Stimulated activated CD8-positive, alpha-beta memory T cell treated with anti-CD3 and anti-CD28 coated beads, Interleukin-7, amount 100 ng/mL, for 1 hour (primary cell): Measurements from ENCODE around the gene ING3.

Experiments
- DNase-seq, 2 donors: peaks; one replicate each; pipeline ENCODE4 v3.0.0-alpha.2; 2020; ENCODE audit warnings: low read depth in 2 of 2

Gene ING3, protein sequence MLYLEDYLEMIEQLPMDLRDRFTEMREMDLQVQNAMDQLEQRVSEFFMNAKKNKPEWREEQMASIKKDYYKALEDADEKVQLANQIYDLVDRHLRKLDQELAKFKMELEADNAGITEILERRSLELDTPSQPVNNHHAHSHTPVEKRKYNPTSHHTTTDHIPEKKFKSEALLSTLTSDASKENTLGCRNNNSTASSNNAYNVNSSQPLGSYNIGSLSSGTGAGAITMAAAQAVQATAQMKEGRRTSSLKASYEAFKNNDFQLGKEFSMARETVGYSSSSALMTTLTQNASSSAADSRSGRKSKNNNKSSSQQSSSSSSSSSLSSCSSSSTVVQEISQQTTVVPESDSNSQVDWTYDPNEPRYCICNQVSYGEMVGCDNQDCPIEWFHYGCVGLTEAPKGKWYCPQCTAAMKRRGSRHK

DNA sequence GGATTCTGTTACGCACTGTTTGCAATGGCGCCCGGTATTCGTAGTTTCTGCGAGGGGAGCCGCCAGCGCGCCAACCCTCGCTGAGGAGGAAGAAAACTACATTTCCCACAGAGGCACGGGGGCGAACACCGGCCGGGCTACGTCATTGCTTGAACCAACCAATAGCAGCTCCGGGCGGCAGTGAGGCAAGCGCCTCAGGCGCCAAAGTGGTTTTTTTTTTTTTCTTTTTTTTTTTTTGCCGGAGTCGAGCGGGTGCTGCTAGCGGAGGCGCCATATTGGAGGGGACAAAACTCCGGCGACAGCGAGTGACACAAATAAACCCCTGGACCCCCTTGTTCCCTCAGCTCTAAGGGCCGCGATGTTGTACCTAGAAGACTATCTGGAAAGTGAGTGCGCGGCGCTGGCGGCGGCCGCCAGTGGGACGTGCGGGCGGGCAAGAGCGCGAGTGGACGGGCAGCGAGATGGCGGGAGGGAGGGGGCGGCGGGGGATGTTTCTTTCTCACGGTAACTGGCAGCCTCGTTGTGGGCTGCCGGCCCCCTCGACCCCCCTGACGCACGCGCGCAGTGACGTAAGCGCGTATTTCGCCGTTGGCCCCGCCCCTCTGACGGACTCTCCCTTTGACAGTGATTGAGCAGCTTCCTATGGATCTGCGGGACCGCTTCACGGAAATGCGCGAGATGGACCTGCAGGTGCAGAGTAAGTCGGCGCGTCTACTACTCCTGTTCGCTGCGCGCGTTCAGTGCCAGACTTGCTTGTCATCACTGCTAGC, at the start of gene ING3:
Gene ING3, plus strand, starts transcription at position 239 of the 770 bp plus-strand sequence. Its CDS starts 120 bp downstream, at position 359.
- peak; percentile 97 to 99 for DNase-seq

DNA sequence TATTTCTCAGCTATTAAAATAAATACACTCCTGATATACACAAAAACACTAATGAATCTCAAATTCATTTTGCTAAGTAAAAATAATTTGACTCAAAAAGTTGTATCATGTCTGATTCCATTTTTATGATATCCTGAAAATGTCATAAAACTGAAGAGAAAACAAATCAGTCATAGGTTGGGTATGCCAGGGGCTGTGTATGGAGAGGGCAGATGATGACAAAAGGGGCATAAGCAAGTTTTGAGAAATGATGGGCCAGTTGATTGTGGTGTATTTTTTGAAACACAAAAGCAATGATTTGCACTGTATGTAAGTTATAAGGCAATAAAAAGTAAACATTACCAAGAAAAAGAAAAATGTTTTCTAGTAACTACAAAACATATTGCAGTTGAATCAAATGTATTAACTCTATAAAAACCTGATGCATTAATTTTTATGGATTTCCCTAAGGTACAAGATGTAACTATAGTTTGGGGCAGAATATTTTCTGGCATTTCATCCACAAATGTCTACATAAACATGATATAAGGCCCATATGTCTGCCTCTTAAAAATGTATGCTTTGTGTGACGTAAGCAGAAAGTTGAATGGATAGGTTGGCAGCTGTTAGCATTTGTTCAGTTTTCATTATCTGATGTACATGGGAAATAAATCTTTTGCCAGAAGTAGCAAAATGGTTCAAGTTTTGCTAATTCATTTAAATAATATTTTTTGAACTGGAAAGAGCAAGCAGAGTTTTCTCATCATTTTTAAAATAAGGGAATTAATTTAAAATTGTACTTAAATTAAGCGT, 35.1 kb upstream of the ING3 start:
- DNase-seq: no peak

DNA sequence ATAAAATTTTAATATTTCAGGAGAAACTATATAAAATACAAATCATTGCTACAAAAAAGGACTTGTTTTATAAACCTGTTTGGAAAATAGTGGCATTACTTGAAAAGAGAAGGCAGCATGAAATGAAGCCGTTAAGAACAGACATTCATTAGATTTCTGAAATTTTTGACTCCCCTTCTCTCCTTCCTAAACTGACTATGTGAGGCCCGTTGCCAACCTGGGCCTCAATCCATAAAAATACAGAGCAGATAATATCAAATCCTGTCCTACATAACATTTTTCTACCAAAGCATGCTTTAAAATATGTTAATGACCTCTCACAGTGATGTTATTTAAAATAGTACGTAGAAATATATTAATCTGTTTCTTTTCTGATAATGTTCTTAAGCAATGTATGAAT, 34.5 kb upstream of the ING3 start:
- no peak for DNase-seq

DNA sequence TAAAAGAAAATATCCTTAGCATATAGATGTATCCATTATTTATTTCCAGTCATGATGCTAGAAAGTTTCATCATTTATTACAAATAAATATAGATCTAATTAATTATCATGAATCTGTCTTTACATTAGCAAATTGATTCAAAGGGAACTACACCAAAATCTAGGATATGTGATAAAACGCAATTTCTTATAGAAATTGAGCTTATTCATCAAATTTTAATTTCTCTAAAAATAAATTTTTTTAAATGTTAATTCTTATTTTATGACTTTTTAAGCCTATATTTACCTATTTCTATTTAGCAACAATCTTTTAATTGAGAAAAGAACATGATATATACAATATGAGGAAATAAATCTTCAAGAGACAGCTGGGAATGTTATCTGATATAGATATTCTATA, 34.0 kb upstream of the ING3 start:
- DNase-seq: no peak

DNA sequence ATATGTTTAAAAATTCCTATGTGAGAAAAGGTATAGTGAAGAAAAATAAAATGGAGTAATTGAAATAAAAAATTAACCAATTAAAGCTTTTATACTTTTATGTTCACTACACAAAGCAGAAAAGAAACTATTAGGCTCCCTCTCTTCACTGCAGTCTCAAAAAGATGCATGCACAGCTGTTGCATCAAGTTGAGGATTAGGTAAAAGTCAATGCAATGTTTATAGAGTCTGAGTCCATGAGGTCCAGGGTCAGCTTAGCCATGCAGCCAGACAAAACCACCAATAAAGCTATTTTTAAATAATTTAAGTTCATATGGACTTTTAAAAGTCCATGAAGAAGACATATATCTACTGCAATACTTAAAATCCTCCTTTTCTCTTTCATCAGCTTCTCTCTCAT, 31.1 kb upstream of the ING3 start:
- DNase-seq: no peak

DNA sequence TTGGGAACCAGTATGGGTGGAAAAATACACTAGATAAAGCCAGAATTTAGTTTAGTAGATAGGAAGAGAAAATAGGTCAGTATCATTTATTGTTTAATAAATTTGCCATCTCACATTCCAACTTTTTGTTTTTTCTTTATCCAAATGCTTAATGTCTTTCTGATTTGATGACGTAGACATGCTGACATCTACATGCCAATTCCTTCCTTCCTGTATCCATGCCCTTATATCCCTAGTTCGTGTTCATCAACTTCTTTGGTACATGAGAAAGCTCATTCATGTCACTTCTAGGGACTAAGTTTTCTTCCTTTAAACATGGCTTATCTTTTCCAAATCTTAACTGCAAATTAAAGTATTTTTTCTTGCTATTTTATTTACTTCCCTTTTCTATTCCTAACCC, 30.5 kb upstream of the ING3 start:
- DNase-seq: no peak

DNA sequence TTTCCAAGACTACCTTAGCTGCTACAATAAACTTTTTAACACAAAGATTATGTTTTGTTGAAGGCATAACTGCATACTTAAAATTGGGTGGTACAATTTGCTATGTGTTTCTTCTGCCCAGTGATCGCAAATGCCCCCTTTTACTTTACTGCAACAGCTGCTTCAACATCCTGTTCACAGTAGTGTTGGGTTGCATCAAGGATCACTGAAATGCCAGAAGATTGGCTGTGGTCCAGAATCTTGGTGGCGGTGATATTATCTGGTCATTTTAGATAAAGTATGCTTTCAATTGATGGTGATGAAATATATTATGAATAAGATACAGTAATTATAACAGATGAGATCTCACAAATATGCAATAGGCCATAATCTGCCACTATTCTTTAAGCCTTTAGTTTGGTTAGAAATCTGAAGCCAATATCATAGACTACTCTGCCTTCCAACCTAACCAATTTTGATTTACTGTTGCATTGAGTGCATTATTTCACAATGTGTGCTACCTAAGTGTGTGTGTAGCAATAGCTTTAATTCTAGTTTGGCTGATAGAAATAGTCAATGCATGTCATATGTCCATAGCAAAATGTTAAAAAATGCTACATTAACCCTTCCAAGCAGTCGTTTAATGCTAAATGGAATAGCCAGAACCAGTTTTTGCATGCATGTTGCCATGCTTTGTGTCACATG, 29.8 kb upstream of the ING3 start:
- no peak for DNase-seq

DNA sequence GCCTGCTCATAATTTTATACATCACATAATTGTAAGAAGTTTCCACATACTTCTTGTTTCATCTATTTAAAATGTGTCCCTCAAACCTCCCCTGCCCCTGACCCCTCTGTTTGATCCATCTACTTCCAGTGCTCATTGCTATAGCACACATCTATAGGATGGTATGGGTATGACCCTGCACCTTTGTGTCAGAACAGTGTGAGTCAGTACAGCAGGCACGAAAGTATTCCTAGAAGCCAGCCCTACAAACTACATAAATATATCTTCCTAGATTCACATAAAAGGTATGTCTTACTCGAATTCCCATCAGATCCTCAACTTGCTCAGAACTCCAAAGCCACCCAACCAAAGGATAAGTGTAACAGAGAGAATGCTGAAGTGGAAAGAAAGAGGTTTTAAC, 25.7 kb upstream of the ING3 start:
- no peak for DNase-seq

DNA sequence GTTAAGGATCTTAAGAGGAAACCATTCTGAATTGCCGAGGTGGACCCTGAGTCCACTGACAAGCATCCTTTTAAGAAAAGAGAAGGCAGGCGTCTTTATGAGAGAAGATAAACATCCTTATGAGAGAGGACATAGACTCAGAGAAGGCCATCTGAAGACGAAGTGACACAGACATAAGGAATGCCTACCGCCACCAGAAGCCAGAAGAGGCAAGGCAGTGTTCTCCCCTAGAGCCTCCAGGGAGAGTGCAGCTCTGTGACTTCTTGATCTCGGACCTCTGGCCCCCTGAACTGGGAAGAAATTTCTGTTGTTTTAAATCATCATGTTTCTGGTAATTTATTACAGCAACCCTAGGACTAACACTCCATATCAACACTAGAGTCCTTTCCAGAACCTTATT, 25.2 kb upstream of the ING3 start:
- no peak for DNase-seq

DNA sequence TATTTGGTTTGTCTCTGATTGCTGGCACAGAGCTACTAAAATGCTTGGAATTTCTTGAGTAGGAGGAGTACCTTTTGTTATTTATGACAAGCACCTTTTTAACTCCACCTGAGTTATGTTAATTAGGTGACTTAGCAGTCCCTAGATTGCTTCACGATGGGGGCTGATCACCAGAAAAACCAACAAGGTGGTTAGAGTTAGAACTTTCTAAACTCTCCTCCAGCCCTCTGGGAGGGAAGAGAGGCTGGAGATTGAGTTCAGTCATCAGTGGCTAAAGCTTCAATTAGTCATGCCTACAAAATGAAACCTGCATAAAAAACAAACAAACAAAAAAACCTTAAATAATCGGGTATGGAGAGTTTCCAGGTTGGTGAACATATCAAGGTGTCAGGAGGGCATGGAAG, 23.6 kb upstream of the ING3 start:
- DNase-seq: no peak

DNA sequence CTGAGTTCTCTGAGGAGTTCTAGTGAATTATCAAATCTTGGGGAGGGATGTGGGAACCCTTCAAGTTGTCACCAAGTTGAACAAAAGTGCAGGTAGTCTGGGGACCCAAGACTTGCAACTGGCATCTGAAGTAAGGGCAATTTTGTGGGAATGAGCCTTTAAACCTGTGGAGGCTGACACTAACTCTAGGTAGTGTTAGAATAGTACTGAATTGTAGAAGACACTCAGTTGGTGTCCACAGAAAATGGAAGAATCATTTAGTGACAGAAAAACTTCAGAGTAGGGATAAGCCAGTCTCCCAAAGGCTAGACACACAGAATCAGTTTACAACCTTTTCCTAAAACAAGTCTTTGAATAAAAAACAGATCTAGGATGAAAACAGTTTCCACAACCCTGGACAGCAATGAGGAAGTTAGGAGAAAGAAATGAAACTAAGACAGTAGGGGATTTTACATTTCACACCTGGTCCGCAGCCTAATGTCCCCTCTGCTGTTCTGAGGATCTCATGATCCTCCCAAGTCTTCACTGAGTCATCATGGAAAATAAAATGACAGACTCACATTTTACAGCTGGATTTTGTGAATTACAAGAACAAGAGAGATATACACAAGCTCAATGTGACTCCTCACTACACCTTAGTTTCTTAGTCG, 23.0 kb upstream of the ING3 start:
- DNase-seq: no peak

DNA sequence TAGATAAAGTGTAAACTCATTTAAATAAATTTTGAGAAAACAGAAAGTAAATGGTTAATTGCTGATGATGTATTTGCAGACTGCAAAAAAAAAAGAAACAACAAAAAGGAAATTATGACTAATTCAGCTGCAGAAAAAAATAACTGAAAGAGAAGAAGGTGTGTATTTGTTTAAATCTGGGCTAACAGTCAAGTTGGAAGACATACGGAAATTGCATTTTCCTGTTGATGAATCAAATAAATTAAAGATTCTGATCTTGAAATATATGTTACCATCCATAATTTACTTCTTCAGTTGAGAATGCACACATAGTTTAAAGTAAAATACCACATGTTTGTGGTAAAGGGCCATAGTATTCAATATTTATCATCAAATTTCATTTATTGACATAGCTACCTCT, 19.3 kb upstream of the ING3 start:
- DNase-seq: no peak

DNA sequence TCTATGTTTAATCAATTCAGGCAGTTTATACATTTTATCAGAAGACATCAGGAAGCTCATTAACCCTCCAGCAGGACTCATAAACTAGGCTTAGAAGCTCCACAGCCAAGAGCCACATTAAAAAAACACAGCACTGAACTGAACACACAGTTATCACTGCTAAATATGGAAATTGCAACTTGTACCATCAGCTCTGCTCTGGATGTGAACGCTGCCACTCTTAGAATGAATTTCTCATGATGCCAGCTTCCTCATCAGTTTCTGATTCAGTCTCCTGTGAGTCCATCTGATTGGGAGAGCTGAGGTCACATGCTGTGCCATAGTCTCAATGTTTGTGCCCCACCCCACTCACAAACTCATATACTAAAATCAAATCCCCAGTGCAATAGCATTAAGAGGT, 17.1 kb upstream of the ING3 start:
- no peak for DNase-seq

DNA sequence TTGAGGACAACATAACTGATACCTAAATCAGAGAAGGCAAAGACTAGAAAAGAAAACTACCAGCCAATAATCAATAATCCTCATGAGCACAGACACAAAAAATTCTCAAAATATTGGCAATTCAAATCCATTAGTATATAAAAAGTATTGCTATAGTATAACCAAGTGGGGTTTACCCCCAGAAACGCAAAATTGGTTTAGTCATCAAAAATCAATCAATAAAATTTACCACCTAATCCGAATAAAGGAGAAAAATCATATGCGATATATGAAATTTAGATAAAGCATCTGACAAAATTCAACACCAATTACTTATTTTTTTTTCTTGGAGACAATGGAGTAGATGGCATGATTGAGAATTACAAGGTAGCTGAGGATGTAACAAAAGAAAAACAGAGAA, 11.2 kb upstream of the ING3 start:
- no peak for DNase-seq

DNA sequence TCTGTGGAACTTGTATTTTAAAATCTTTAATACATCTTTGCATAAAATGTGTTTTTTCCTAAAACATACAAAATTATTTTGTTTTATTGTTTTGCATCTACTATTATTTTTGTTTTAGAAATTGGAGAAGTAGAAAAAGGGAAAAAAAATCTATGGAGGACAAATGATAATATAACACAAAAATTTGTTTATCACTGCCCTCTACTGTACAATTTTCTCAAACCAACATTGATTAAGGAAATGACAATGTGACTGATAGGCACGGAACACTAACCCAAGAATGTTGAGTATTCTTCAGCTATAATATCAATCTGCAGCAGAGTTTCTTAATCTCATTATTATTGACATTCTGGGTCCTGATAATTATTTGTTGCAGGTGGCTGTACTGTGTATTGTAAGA, 9.5 kb upstream of the ING3 start:
- DNase-seq: no peak

DNA sequence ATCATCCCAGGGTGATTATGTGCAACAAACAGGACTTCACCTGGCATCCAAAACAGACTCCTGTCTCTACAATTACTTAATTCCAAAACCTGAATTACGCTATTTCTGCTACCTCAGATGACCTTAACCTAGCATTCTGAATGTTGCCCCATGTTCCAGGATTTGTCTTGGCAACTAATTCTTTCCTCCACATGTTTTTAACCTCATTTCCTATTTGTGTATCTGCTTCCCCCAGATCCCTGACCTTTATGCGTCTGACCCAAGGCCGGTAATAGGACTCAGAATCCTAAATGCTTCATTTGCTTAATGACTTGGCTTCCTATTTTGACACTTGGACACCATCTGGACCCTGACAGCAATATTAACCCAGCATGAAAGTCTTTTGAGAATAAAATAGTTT, 8.7 kb upstream of the ING3 start:
- DNase-seq: no peak

DNA sequence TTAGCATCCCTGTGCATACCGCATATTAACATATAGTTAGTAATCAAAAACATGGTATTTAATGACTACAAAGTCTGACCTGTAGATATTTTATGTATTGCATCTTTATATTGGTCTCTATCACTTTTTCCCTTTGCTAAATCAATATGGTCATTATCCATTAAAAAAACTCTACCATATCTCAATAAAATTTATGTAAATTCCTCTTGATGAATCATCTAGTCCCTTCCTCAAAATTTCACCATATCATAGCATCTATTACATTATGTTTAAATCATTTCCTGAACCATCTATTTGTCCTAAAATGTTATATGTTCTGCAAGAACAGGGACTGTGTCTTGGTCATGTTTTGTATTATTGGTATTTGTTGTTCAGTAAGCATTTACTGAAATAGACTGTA, 7.7 kb upstream of the ING3 start:
- no peak for DNase-seq

DNA sequence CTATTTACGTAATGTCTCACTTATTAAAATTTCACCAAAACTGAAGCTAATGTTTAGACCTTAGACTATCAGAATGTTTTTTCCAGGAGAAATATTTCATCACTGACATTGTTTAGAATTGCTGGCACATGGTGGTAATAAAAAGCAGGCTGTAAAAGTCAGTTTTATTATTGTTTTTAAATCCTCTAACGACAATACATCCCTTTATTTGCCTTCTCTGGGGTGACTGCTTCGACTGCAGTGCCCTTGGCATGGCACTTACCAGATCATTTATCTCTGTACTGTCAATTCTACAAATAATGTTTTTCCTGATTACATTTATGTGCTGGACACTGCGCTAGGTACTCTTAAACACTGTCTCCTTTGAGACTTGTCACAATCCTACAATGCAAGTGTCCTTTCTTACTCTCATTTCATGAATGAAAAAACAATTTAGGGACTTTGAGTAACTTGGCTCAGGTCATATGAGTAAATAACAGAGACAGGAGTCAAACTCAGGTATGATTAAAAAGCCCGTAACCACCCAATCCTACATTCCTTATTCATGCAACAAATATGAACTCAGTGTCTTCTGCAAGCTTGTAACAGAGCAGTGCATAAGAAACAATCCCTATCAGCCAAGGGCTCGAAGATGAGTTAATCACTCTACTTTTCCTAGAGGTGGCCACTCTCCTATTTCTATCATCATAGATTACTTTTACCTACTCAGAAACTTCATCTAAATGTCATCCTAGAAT, 5.6 kb upstream of the ING3 start:
- no peak for DNase-seq

DNA sequence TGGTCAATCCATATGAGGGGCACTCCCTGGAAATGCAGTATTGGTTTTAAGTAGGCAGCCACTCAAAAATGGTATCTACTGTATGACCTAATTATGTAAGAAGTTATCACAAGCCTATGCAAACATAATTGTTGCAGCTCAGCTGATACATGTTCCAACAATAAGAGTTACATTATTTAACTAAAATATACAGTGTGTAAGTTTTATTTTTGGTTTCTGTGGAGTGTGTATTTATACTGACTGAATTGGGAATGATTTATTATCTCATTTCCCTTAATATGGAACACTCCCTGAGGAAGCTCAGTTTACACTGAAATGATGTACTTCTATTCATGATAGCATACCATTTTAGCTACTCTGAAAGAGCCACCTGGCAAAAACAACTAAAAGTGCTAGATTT, 2.6 kb upstream of the ING3 start:
- DNase-seq: no peak

DNA sequence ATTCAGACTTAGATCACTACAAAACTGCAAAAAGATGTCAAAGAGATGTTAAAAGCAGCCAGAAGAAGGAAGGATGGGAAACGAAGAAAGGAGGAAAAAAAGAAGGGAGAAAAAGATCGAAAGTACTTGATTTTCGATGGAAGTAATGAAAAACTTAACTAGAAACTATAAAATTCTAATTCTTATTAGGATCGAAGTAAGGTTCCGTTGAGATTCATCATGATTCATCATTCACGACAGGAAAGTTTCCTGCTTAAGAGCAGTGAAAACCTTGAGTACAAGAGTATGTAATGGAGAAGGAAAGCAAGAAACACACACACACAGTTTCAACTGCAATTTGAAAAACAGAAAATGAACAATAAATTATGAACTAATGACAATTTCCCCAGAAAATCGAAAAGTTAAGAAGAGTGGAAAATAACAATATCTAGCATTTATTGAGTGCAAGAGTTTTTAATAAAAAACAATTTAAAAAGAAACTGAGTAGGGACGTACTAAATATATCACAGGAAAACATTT, 1.1 kb upstream of the ING3 start:
- DNase-seq: no peak
